ENCODE results near the gene ASMT.
A peak's percentile ranks its signal among the peaks of the same experiment; 100 is the strongest.
"Not testable (repeated sequence)": the region's sequence is repeated elsewhere in the genome, so short reads cannot be mapped to it uniquely, and the experiment has no call there.

Gene ASMT

DNA sequence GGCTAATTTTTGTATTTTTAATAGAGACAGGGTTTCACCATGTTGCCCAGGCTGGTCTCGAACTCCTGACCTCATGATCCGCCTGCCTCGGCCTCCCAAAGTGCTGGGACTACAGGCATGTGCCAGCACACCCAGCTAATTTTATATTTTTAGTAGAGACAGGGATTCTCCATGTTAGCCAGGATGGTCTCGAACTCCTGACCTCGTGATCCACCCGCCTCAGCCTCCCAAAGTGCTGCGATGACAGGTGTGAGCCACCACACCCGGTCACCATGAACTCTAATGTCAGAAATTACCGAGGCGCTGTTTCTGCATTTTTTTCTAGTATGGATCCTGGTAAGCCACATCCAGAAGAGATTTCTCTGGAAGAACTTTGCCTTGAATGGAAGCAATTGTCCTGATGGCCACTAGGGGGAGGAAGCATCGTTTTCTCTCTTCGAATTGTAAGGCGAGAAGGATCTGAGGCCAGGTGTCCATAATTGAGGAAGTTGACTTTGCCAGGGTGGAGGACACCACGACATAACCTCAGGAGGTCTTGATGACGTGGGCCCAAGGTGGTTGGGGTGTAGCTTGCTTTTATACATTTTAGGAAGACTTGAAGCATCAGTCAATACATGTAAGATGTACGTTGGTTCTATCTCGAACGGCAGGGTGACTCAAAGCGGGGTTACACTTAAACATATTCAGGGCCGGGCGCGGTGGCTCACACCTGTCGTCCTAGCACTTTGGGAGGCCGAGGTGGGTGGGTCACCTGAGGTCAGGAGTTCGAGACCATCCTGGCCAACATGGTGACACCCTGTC, 37.4 kb downstream of the ASMT start:
- not testable (repeated sequence) for DNase-seq (ENCODE audit: low read depth in 2 of 2)

DNA sequence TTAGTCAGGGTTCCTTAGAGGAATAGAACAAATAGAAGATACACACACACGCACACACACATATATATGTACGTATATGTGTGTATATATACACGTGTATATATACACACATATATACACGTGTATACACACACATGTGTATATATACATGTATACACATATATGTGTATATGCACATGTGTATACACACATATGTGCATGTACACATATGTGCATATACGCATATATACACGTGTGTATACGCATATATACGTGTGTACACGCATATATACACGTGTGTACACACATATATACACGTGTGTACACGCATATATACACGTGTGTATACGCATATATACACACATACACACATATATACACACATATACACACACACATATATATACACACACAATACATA, 41.5 kb downstream of the ASMT start:
- DNase-seq (ENCODE audit: low read depth in 2 of 2): no peak

GRCh38 chrX:1657367-1658070, 42.7 kb downstream of the ASMT start:
- DNase-seq (ENCODE audit: low read depth in 2 of 2): peak; percentile 47 to 49

GRCh38 chrX:1658071-1658491, 43.2 kb downstream of the ASMT start:
- no peak for DNase-seq (ENCODE audit: low read depth in 2 of 2)

- DNase-seq (ENCODE audit: low read depth in 2 of 2): no peak
These were observed 45.0 kb downstream of the ASMT start for GRCh38 chrX:1659664-1660461.

DNA sequence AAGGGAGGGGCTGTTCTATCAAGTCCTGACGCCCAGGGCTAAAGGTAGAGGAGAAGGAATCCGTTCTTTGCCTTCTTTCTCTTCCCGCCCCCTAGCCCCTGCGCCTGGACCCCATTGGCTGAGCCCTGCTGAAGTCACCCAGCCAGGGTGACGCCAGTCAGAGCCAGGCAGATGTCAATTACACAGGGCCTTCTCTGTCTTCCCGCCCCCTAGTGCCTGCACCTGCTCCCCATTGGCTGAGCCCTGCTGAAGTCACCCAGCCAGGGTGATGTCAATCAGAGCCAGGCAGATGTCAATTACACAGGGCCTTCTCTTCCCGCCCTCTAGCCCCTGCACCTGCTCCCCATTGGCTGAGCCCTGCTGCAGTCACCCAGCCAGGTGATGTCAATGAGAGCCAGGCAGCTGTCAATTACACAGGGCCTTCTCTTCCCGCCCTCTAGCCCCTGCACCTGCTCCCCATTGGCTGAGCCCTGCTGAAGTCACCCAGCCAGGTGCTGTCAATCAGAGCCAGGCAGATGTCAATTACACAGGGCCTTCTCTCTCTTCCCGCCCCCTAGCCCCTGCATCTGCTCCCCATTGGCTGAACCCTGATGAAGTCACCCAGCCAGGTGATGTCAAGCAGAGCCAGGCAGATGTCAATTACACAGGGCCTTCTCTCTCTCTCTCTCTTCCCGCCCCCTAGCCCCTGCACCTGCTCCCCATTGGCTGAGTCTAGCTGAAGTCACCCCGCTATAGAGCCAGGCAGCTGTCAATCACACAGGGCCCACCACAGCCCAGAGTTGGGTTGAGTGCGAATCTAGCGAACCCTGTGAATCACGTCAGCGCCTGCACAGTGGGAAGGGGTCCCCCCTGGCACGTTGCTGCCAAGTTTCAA, 46.4 kb downstream of the ASMT start:
- DNase-seq (ENCODE audit: low read depth in 2 of 2): peak; percentile 81 to 88

DNA sequence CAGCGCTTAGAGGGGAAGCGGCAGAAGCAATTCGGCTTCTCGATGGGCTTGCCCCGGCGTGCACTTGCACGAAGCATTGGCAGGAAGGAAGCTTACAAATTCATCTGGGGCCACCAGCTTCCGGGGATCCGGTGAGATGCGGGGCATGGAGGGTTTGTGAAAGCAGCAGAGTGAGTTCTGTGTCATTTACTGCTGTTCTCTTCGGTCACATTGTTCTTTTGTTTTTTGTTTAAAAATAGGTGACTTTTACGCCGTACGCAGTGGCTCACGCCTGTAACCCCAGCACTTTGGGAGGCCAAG, 47.0 kb downstream of the ASMT start:
- no peak for DNase-seq (ENCODE audit: low read depth in 2 of 2)

GRCh38 chrX:1667566-1667965, 52.7 kb downstream of the ASMT start:
- DNase-seq (ENCODE audit: low read depth in 2 of 2): no peak

- peak in 1 of 2 experiments; percentile 29 for DNase-seq (ENCODE audit: low read depth in 2 of 2)
These were observed 58.5 kb downstream of the ASMT start for GRCh38 chrX:1673337-1673736.

- DNase-seq (ENCODE audit: low read depth in 2 of 2): no peak
These were observed 62.0 kb downstream of the ASMT start for GRCh38 chrX:1676866-1677265.

GRCh38 chrX:1679238-1679637, 64.4 kb downstream of the ASMT start:
- DNase-seq (ENCODE audit: low read depth in 2 of 2): no peak

GRCh38 chrX:1681439-1681838, 66.6 kb downstream of the ASMT start:
- no peak for DNase-seq (ENCODE audit: low read depth in 2 of 2)

- not testable (repeated sequence) for DNase-seq (ENCODE audit: low read depth in 2 of 2)
These were observed 67.0 kb downstream of the ASMT start for GRCh38 chrX:1681856-1682255.

GRCh38 chrX:1682501-1682900, 67.6 kb downstream of the ASMT start:
- not testable (repeated sequence) for DNase-seq (ENCODE audit: low read depth in 2 of 2)

- not testable (repeated sequence) for DNase-seq (ENCODE audit: low read depth in 2 of 2)
These were observed 70.0 kb downstream of the ASMT start for GRCh38 chrX:1684883-1685282.

DNA sequence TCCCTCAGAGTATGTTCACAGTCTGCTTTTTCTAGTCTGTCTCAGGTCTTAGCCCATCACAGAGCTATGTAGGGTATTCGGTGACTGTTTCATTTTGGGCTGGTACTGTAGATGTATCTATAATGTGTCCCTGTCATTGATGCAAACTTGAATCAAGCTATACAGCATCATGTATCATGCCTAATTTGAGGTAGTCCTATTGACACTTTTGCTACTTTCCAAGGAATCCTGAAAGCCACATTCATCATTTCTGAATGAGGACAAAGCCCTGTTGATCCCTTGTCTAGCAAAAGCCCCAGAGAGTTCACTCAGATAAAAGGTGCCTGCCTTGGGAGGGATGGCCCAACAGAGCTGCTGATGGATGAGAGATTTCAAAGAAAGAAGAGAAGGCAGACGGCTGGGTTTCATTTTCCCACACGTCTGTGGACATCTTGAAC, 70.6 kb downstream of the ASMT start:
- DNase-seq (ENCODE audit: low read depth in 2 of 2): not testable (repeated sequence)

DNA sequence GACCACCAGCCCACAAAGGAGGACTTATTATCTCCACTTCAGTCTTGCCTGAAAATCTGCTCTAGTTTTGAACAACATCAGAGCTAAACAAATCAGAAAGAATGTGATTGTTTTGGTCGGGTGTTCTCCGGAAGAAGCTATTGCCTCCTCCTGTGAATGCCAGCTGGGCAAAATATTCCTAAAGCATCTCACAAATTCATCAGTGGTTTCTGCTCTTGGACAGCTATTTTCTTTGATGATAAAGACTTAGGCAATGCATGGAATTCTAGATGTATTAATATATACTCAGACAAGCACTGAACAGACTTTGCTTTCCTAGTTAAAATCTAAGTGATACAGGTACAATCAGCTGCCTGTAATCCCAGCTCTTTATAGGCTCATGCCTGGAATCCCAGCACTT, 71.8 kb downstream of the ASMT start:
- no peak for DNase-seq (ENCODE audit: low read depth in 2 of 2)
